PC-9 (cell line): ENCODE measurements around the gene HLX.

Experiments used
- CTCF ChIP-seq: fragments of 200-600 bp; sonication (generic); conservative IDR thresholded peaks from 2 replicates; pipeline ENCODE4 v1.6.1; 2017; ENCODE audit warnings: mixed run types, antibody characterized with exemption, mild to moderate bottlenecking, moderate library complexity
- EZH2 ChIP-seq: fragments of 200-600 bp; sonication (generic); IDR thresholded peaks from 2 replicates; pipeline ENCODE4 v1.8.0; 2017; ENCODE audit warnings: antibody characterized with exemption, low read depth

GRCh38 chr1:220908757-220909156, 29.5 kb downstream of the HLX start:
- TF ChIP-seq CTCF (peak; percentile 54; the same call in 1 of the 2 replicates), EZH2 (no peak)
